H1 (cell line): ENCODE measurements around the gene CIPC. TPM values are rescaled to one million over a fixed set of nuclear protein-coding genes. Genes with fewer than 3 reads are reported as not detected.

Experiments used
- CTCF ChIA-PET: fragments of 300-600 bp; sonication (Branson Sonifier 250); formaldehyde crosslinking; loops from one replicate; lab custom pipeline; 2021; ENCODE audit not compliant: partially characterized antibody; lab: Charles Lee
- POLR2A ChIA-PET: fragments of 300-600 bp; sonication (Branson Sonifier 250); formaldehyde crosslinking; loops from one replicate; lab custom pipeline; 2021; ENCODE audit warnings: inconsistent platforms; ENCODE audit not compliant: partially characterized antibody; lab: Charles Lee
- DNase-seq, 2 experiments: peaks; one replicate each; pipeline versions ENCODE4 v3.0.0 to v3.0.0-alpha.2; 2010 to 2022; ENCODE audit warnings: low spot score in 2 of 2, low read depth in 1 of 2, mixed read lengths in 1 of 2
- FAIRE-seq: peaks from 2 replicates; lab custom pipeline; 2011; peaks lifted over from hg19 to GRCh38; lab: Jason Lieb, UNC
- H2AFZ ChIP-seq: 2 replicates; pipeline ENCODE4 v1.8.1; 2012; ENCODE audit warnings: low read length, inconsistent platforms
- H2AK5ac ChIP-seq: 2 replicates; pipeline ENCODE4 v1.6.1; 2013; ENCODE audit warnings: low read depth, low read length
- H2BK120ac ChIP-seq: replicated peaks from 2 replicates; pipeline ENCODE3; 2013; ENCODE audit warnings: low read depth, low read length, inconsistent platforms
- H2BK12ac ChIP-seq: 2 replicates; pipeline ENCODE4 v1.6.1; 2013; ENCODE audit warnings: low read depth, low read length
- H2BK15ac ChIP-seq: 2 replicates; pipeline ENCODE4 v1.6.1; 2013; ENCODE audit warnings: low read length
- H2BK20ac ChIP-seq: 2 replicates; pipeline ENCODE4 v1.6.1; 2013; ENCODE audit warnings: low read length
- H2BK5ac ChIP-seq: 2 replicates; pipeline ENCODE4 v1.6.1; 2013; ENCODE audit warnings: low read depth, low read length
- H3K14ac ChIP-seq: 2 replicates; pipeline ENCODE4 v1.6.1; 2013; ENCODE audit warnings: inconsistent platforms; ENCODE audit not compliant: insufficient read length
- H3K18ac ChIP-seq: 2 replicates; pipeline ENCODE4 v1.6.1; 2013; ENCODE audit warnings: low read length; ENCODE audit errors: extremely low read depth
- H3K23ac ChIP-seq: 2 replicates; pipeline ENCODE4 v1.6.1; 2013; ENCODE audit warnings: inconsistent platforms; ENCODE audit not compliant: insufficient read length
- H3K23me2 ChIP-seq: 2 replicates; pipeline ENCODE4 v1.6.1; 2013; ENCODE audit warnings: low read depth, low read length
- H3K27ac ChIP-seq: 2 replicates; pipeline ENCODE4 v1.6.1; 2011; ENCODE audit warnings: low read depth, low read length, inconsistent platforms
- H3K27me3 ChIP-seq, 4 experiments: replicated peaks in 1 of 4; 1 replicate in 1 of 4; 2 replicates in 3 of 4; pipeline versions ENCODE4 v1.6.1 to v1.8.1; 2011 to 2013; ENCODE audit warnings: low read length in 3 of 4, mild to moderate bottlenecking in 3 of 4, inconsistent platforms in 2 of 4, mixed read lengths in 2 of 4, moderate library complexity in 1 of 4; ENCODE audit not compliant: control insufficient read depth in 3 of 4, insufficient read depth in 3 of 4; ENCODE audit errors: extremely low read depth in 1 of 4
- H3K36me3 ChIP-seq, 4 experiments: 2 replicates each; pipeline versions ENCODE4 v1.6.1 to v1.8.1; 2011 to 2013; ENCODE audit warnings: mild to moderate bottlenecking in 4 of 4, low read length in 3 of 4, moderate library complexity in 2 of 4, control low read depth in 1 of 4, inconsistent platforms in 1 of 4; ENCODE audit not compliant: insufficient read depth in 4 of 4, control insufficient read depth in 2 of 4
- H3K4ac ChIP-seq: replicated peaks from 2 replicates; pipeline ENCODE3; 2013; ENCODE audit warnings: low read length, low read depth, mixed read lengths, inconsistent platforms; ENCODE audit not compliant: insufficient read length
- H3K4me1 ChIP-seq, 4 experiments: replicated peaks in 1 of 4; 1 replicate in 1 of 4; 2 replicates in 3 of 4; pipeline versions ENCODE4 v1.6.1 to v1.8.1; 2011 to 2013; ENCODE audit warnings: low read length in 3 of 4, inconsistent platforms in 2 of 4, mixed read lengths in 1 of 4; ENCODE audit not compliant: insufficient read depth in 4 of 4, control insufficient read depth in 3 of 4
- H3K4me2 ChIP-seq, 2 experiments: 2 replicates each; pipeline versions ENCODE4 v1.6.1 to v1.8.1; 2011 to 2013; ENCODE audit warnings: low read depth in 2 of 2, low read length in 2 of 2, control low read depth in 1 of 2, inconsistent platforms in 1 of 2, mild to moderate bottlenecking in 1 of 2; ENCODE audit not compliant: insufficient read depth in 1 of 2
- H3K4me3 ChIP-seq, 4 experiments: fragments of 200-600, 300-600 bp in 1 of 4; sonication (generic), shearing (Covaris generic), sonication (Bioruptor Twin) in 1 of 4; 2 replicates each; pipeline versions ENCODE4 v1.5.1 to v1.8.1; 2011 to 2016; ENCODE audit warnings: low read length in 4 of 4, low read depth in 3 of 4, control low read depth in 2 of 4, inconsistent platforms in 2 of 4, mild to moderate bottlenecking in 2 of 4, mixed read lengths in 1 of 4, moderate library complexity in 1 of 4; ENCODE audit not compliant: insufficient read depth in 2 of 4; ENCODE audit errors: extremely low read depth in 1 of 4
- H3K56ac ChIP-seq: replicated peaks from 2 replicates; pipeline ENCODE3; 2013; ENCODE audit warnings: low read depth, mild to moderate bottlenecking, mixed read lengths, low read length, inconsistent platforms; ENCODE audit not compliant: insufficient read length
- H3K79me1 ChIP-seq: 2 replicates; pipeline ENCODE4 v1.6.1; 2013; ENCODE audit warnings: low read depth, low read length, control low read depth
- H3K79me2 ChIP-seq, 2 experiments: 2 replicates each; pipeline versions ENCODE4 v1.6.1 to v1.8.1; 2012 to 2013; ENCODE audit warnings: low read length in 2 of 2, mild to moderate bottlenecking in 2 of 2, inconsistent platforms in 1 of 2; ENCODE audit not compliant: insufficient read depth in 2 of 2, control insufficient read depth in 1 of 2
- H3K9ac ChIP-seq, 4 experiments: replicated peaks in 1 of 4; 1 replicate in 1 of 4; 2 replicates in 3 of 4; pipeline versions ENCODE4 v1.6.1 to v1.8.1; 2011 to 2013; ENCODE audit warnings: low read depth in 3 of 4, low read length in 3 of 4, control low read depth in 2 of 4, mild to moderate bottlenecking in 2 of 4, moderate library complexity in 2 of 4, inconsistent platforms in 1 of 4; ENCODE audit errors: extremely low read depth in 1 of 4
- H3K9me3 ChIP-seq, 2 experiments: 2 replicates each; pipeline versions ENCODE4 v1.6.1 to v1.8.1; 2012 to 2013; ENCODE audit warnings: mild to moderate bottlenecking in 2 of 2, moderate library complexity in 2 of 2, control low read depth in 1 of 2, inconsistent platforms in 1 of 2, low read depth in 1 of 2, low read length in 1 of 2, mixed read lengths in 1 of 2; ENCODE audit not compliant: insufficient read depth in 2 of 2
- H4K20me1 ChIP-seq, 2 experiments: replicated peaks in 1 of 2; 2 replicates each; pipeline versions ENCODE3 to v1.8.1; 2011 to 2013; ENCODE audit warnings: inconsistent platforms in 2 of 2, low read length in 2 of 2, mild to moderate bottlenecking in 1 of 2; ENCODE audit not compliant: insufficient read depth in 2 of 2, control insufficient read depth in 1 of 2
- H4K5ac ChIP-seq: 2 replicates; pipeline ENCODE4 v1.6.1; 2013; ENCODE audit warnings: low read length, low read depth, mixed read lengths, inconsistent platforms; ENCODE audit not compliant: insufficient read length
- H4K8ac ChIP-seq: 2 replicates; pipeline ENCODE4 v1.8.0; 2013; ENCODE audit warnings: mild to moderate bottlenecking, moderate library complexity, low read length, inconsistent platforms; ENCODE audit not compliant: insufficient read depth; ENCODE audit errors: extremely low read depth
- H4K91ac ChIP-seq: replicated peaks from 2 replicates; pipeline ENCODE3; 2013; ENCODE audit warnings: low read length, mixed read lengths, inconsistent platforms; ENCODE audit not compliant: insufficient read length
- BACH1 ChIP-seq: IDR thresholded peaks from 2 replicates; pipeline ENCODE4 v1.6.1; 2012; ENCODE audit warnings: low read length, improper control_type of control experiment
- BRCA1 ChIP-seq: IDR thresholded peaks from 2 replicates; pipeline ENCODE4 v1.6.1; 2012; ENCODE audit warnings: low read depth, low read length, improper control_type of control experiment
- CEBPB ChIP-seq: IDR thresholded peaks from 2 replicates; pipeline ENCODE4 v1.6.1; 2012; ENCODE audit warnings: low read depth, low read length
- CHD2 ChIP-seq: IDR thresholded peaks from 2 replicates; pipeline ENCODE4 v1.6.1; 2012; ENCODE audit warnings: low read length, improper control_type of control experiment
- EGR1 ChIP-seq: IDR thresholded peaks from 2 replicates; pipeline ENCODE4 v1.6.1; 2011; ENCODE audit warnings: low read depth, low read length, borderline replicate concordance
- GABPA ChIP-seq: IDR thresholded peaks from 2 replicates; pipeline ENCODE4 v1.6.1; 2011; ENCODE audit warnings: mild to moderate bottlenecking, low read length, moderate library complexity, borderline replicate concordance; ENCODE audit not compliant: insufficient read depth
- POU5F1 ChIP-seq: IDR thresholded peaks from 2 replicates; pipeline ENCODE4 v1.6.1; 2011; ENCODE audit warnings: low read depth, mild to moderate bottlenecking, low read length, moderate library complexity
- RAD21 ChIP-seq, 2 experiments: IDR thresholded peaks in 1 of 2; conservative IDR thresholded peaks in 1 of 2; 2 replicates each; pipeline ENCODE4 v1.6.1; 2011; ENCODE audit warnings: low read depth in 2 of 2, low read length in 2 of 2, improper control_type of control experiment in 1 of 2, inconsistent platforms in 1 of 2, mild to moderate bottlenecking in 1 of 2, moderate library complexity in 1 of 2
- SIRT6 ChIP-seq: IDR thresholded peaks from one replicate; pipeline ENCODE4 v1.7.1; 2012; ENCODE audit warnings: low read length, inconsistent platforms
- SIX5 ChIP-seq: IDR thresholded peaks from 2 replicates; pipeline ENCODE4 v1.6.1; 2011; ENCODE audit warnings: mild to moderate bottlenecking, low read depth, low read length
- TAF1 ChIP-seq: IDR thresholded peaks from 2 replicates; pipeline ENCODE4 v1.6.1; 2011; ENCODE audit warnings: mild to moderate bottlenecking, low read depth, low read length
- TAF7 ChIP-seq: optimal IDR thresholded peaks from 2 replicates; pipeline ENCODE3; 2011; ENCODE audit warnings: low read depth, mild to moderate bottlenecking, inconsistent platforms, low read length, moderate library complexity, borderline replicate concordance
- TBP ChIP-seq: IDR thresholded peaks from 2 replicates; pipeline ENCODE4 v1.6.1; 2011; ENCODE audit warnings: low read depth, low read length, improper control_type of control experiment
- YY1 ChIP-seq: IDR thresholded peaks from 2 replicates; pipeline ENCODE4 v1.6.1; 2011; ENCODE audit warnings: low read depth, mild to moderate bottlenecking, low read length
- WGBS, 2 experiments: shearing (Covaris generic) in 1 of 2; methylation state at CpG; one replicate each; pipeline versions ENCODE4 v1.1.6 to v1.1.7; 2013 to 2015; ENCODE audit warnings: low lambda C conversion rate in 2 of 2, mixed read lengths in 2 of 2, inconsistent platforms in 1 of 2, low coverage in 1 of 2, missing lambda C conversion rate in 1 of 2; ENCODE audit not compliant: insufficient replicate concordance in 2 of 2, insufficient coverage in 1 of 2, insufficient read length in 1 of 2; ENCODE audit errors: extremely low coverage in 1 of 2, missing lambda C conversion rate in 1 of 2; 5-methylcytosine and 5-hydroxymethylcytosine counted together
- polyA plus RNA-seq, 7 experiments: library from polyadenylated mRNA; depleted of rRNA in 3 of 7; stranded (reverse) in 5 of 7; unstranded in 2 of 7; fragments of >200 nt in 5 of 7; fragments of 200-250 nt in 2 of 7; gene quantifications; 1 replicate in 5 of 7; 2 replicates in 1 of 7; 4 replicates in 1 of 7; pipeline versions ENCODE4 v1.2.1 to v1.2.3, GENCODE V29; 2011 to 2013; ENCODE audit warnings: missing spikeins in 2 of 7, mixed read lengths in 2 of 7
- total RNA-seq: library from RNA; stranded (reverse); fragmentation: NEBNext Ultra II Directional; extraction: Animal tissue kit (Norgen Biotek cat#: 25700); gene quantifications from 2 replicates; pipeline ENCODE4 v1.2.1, GENCODE V29; 2021

Gene CIPC
- total and polyA plus RNA-seq, 2 of the 8 experiments (the other 6 are each of a cell fraction or from before 2014, with no cell fraction given): 13.9 to 32.7 TPM

GRCh38 chr14:77125823-77126325 lies 27.8 kb downstream of the CIPC start:
- POLR2A ChIA-PET: interaction anchor here (0.6 to 9.3 kb wide), 8 partner anchors 10 to 299 kb away, joined by 3 to 69 read pairs (median 4); partner anchors contain the start of gene CIPC
- H2AFZ ChIP-seq: no peak overlapping the region; the same call in 1 of the 2 replicates
- no peak overlapping the region for H3K4ac ChIP-seq
- H2BK15ac ChIP-seq: peak overlapping the region; percentile 88; the same call in 1 of the 2 replicates
- H4K5ac ChIP-seq: no peak overlapping the region
- FAIRE-seq: no peak
- H3K4me3 ChIP-seq: peak overlapping the region in 1 of 4 experiments; percentile 72; a peak in 2 of 8 replicates
- no peaks in the 10 kb centered on the region for H3K9me3 ChIP-seq
- H3K56ac ChIP-seq: no peak overlapping the region
- H2BK12ac ChIP-seq: peak overlapping the region; percentile 71; the same call in 1 of the 2 replicates
- no peaks in the 10 kb centered on the region for H3K36me3 ChIP-seq
- H3K14ac ChIP-seq: no peak overlapping the region
- H3K79me2 ChIP-seq: no peaks in the 10 kb centered on the region
- H4K8ac ChIP-seq: peak overlapping the region; percentile 54
- CTCF ChIA-PET: interaction anchor here (0.8 to 56.8 kb wide), 19 partner anchors 7 to 350 kb away, joined by 3 to 1490 read pairs (median 3); partner anchors contain the start of genes CIPC and ZDHHC22
- H2BK120ac ChIP-seq: peak overlapping the region; percentile 31
- H3K18ac ChIP-seq: no peak overlapping the region
- peaks cover 16 to 33% (median 21%) of the 10 kb centered on the region in 4 experiments for H3K4me1 ChIP-seq
- H3K27me3 ChIP-seq: peaks cover 0 to 2% (median 0%) of the 10 kb centered on the region in 4 experiments; a peak in 1 of 7 replicates
- peaks cover 8% of the 10 kb centered on the region for H3K23me2 ChIP-seq
- H2BK20ac ChIP-seq: 0 out of 2 replicates have a peak overlapping the region, but pooled peaks have one; percentile 16
- peak overlapping the region; percentile 83 to 88; a peak in 3 of 4 replicates for H3K4me2 ChIP-seq
- no peaks in the 10 kb centered on the region for H4K20me1 ChIP-seq
- no peak overlapping the region for H2AK5ac ChIP-seq
- no peaks in the 10 kb centered on the region; the same call in 1 of the 2 replicates for H3K79me1 ChIP-seq
- no peak for DNase-seq
- H3K23ac ChIP-seq: no peak overlapping the region
- H2BK5ac ChIP-seq: no peak overlapping the region
- WGBS, 2 experiments: 89% methylated on average over 8 of the region's 8 CpGs; no CpG with 5 or more reads in 1 of the 2 experiments
- peak overlapping the region; percentile 8 for H4K91ac ChIP-seq
- no peak overlapping the region for H3K9ac ChIP-seq
- no peak overlapping the region for H3K27ac ChIP-seq
- TF ChIP-seq YY1: no peak
- no peak for TF ChIP-seq SIX5
- no peak for TF ChIP-seq TAF1
- TF ChIP-seq SIRT6: no peak
- no peak for TF ChIP-seq EGR1
- no peak for TF ChIP-seq GABPA
- no peak for TF ChIP-seq BRCA1
- no peak for TF ChIP-seq RAD21 (IDR thresholded peaks at IDR 0.05 in 1 of 2, conservative IDR thresholded peaks at IDR 0.05 in 1 of 2; ENCODE audit: low read depth in 2 of 2, low read length in 2 of 2)
- TF ChIP-seq POU5F1: no peak
- no peak for TF ChIP-seq CHD2
- TF ChIP-seq BACH1: no peak
- TF ChIP-seq TAF7: no peak
- no peak for TF ChIP-seq CEBPB
- TF ChIP-seq TBP: no peak
